HepG2 (cell line): ENCODE measurements around the gene NIP7. TPM values are rescaled to one million over a fixed set of nuclear protein-coding genes. Genes with fewer than 3 reads are reported as not detected.

Source experiments
- BATF2 ChIP-seq: sonication (generic); formaldehyde crosslinking; IDR thresholded peaks from 2 replicates; pipeline ENCODE4 v1.8.0; 2022; ENCODE audit warnings: mild to moderate bottlenecking, missing genetic modification reagents, moderate library complexity
- E2F2 ChIP-seq: sonication (generic); formaldehyde crosslinking; IDR thresholded peaks from 2 replicates; pipeline ENCODE4 v1.4.0; 2020; ENCODE audit warnings: missing genetic modification reagents, borderline replicate concordance
- HOXD1 ChIP-seq: sonication (generic); formaldehyde crosslinking; IDR thresholded peaks from 2 replicates; pipeline ENCODE4 v1.5.0; 2020; ENCODE audit warnings: missing genetic modification reagents
- NR2F6 ChIP-seq, 2 experiments: IDR thresholded peaks; 2 replicates each; pipeline ENCODE4 v1.6.1; 2016; ENCODE audit warnings: antibody characterized with exemption in 1 of 2, mild to moderate bottlenecking in 1 of 2
- PLRG1 ChIP-seq: fragments of 450-650 bp; conservative IDR thresholded peaks from 2 replicates; pipeline ENCODE4 v1.6.1; 2016
- RXRB ChIP-seq: IDR thresholded peaks from 2 replicates; pipeline ENCODE4 v1.6.1; 2016; ENCODE audit warnings: borderline replicate concordance, missing genetic modification reagents, missing compliant biosample characterization
- SNAI1 ChIP-seq: sonication (generic); formaldehyde crosslinking; IDR thresholded peaks from 2 replicates; pipeline ENCODE4 v1.5.0; 2020; ENCODE audit warnings: mild to moderate bottlenecking, missing genetic modification reagents, borderline replicate concordance
- SYNCRIP ChIP-seq: fragments of 200-400 bp; formaldehyde crosslinking; IDR thresholded peaks from 2 replicates; pipeline ENCODE4 v1.6.1; 2018; ENCODE audit warnings: mild to moderate bottlenecking, low read depth, low read length; ENCODE audit not compliant: insufficient read depth
- TEF ChIP-seq: sonication (generic); formaldehyde crosslinking; IDR thresholded peaks from 2 replicates; pipeline ENCODE4 v1.5.0; 2020; ENCODE audit warnings: missing genetic modification reagents
- TMF1 ChIP-seq: sonication (generic); formaldehyde crosslinking; IDR thresholded peaks from 2 replicates; pipeline ENCODE4 v1.8.1; 2022; ENCODE audit warnings: low read depth, missing genetic modification reagents
- ZNF503 ChIP-seq: sonication (generic); formaldehyde crosslinking; IDR thresholded peaks from 2 replicates; pipeline ENCODE4 v1.4.0; 2020; ENCODE audit warnings: missing genetic modification reagents
- ZNF546 ChIP-seq: sonication (generic); formaldehyde crosslinking; conservative IDR thresholded peaks from 2 replicates; pipeline ENCODE4 v1.8.1; 2023; ENCODE audit warnings: mild to moderate bottlenecking, missing genetic modification reagents
- ZNF609 ChIP-seq: sonication (generic); formaldehyde crosslinking; IDR thresholded peaks from 2 replicates; pipeline ENCODE4 v1.4.0; 2020; ENCODE audit warnings: mild to moderate bottlenecking, missing genetic modification reagents, borderline replicate concordance
- ZNF749 ChIP-seq: sonication (generic); formaldehyde crosslinking; IDR thresholded peaks from 2 replicates; pipeline ENCODE4 v1.8.0; 2022; ENCODE audit warnings: mild to moderate bottlenecking, missing genetic modification reagents, moderate library complexity, borderline replicate concordance
- ZSCAN20 ChIP-seq: sonication (generic); formaldehyde crosslinking; IDR thresholded peaks from 2 replicates; pipeline ENCODE4 v1.4.0; 2020; ENCODE audit warnings: missing genetic modification reagents, mild to moderate bottlenecking, borderline replicate concordance
- ZXDC ChIP-seq: sonication (generic); formaldehyde crosslinking; IDR thresholded peaks from 2 replicates; pipeline ENCODE4 v1.5.0; 2020; ENCODE audit warnings: mild to moderate bottlenecking, missing genetic modification reagents
- polyA plus RNA-seq, 8 experiments: library from polyadenylated mRNA; depleted of rRNA in 3 of 8; stranded (reverse) in 7 of 8; unstranded in 1 of 8; fragments of >200 nt; fragmentation: Illumina TruSeq in 4 of 8; extraction: Trizol in 4 of 8; gene quantifications; 2 replicates each; pipeline versions ENCODE4 v1.2.1 to v1.2.3, GENCODE V29; 2011 to 2016; ENCODE audit warnings: low read depth in 4 of 8, missing spikeins in 1 of 8, mixed read lengths in 1 of 8; ENCODE audit not compliant: insufficient read depth in 1 of 8
- total RNA-seq, 5 experiments: library from RNA; depleted of rRNA; stranded (reverse); fragments of >200 nt; fragmentation: Illumina TruSeq; extraction: Trizol; gene quantifications; 2 replicates each; pipeline ENCODE4 v1.2.3, GENCODE V29; 2016; ENCODE audit warnings: low read depth in 1 of 5

The NIP7 gene
- total and polyA plus RNA-seq, 2 of the 13 experiments (the other 11 are each of a cell fraction or from before 2014, with no cell fraction given): 15.3 to 114 TPM

GRCh38 chr16:69350536-69351133 lies 11.1 kb downstream of the NIP7 start (continued):
- TF ChIP-seq HOXD1 (CRISPR knock-in tag) (no peak), ZNF546 (CRISPR knock-in tag) (no peak), ZNF749 (CRISPR knock-in tag) (no peak), ZNF503 (peak; percentile 61; the same call in 1 of the 2 replicates), RXRB (0 out of 2 replicates have a peak, but pooled peaks have one; percentile 11), ZSCAN20 (no peak), TEF (no peak), PLRG1 (no peak), NR2F6 (IDR thresholded peaks at IDR 0.05) (peak; percentile 84), NR2F6 (CRISPR knock-in tag; IDR thresholded peaks at IDR 0.05) (0 out of 2 replicates have a peak, but pooled peaks have one; percentile 9), ZXDC (CRISPR knock-in tag) (no peak), TMF1 (CRISPR knock-in tag) (no peak), E2F2 (no peak), ZNF609 (peak; percentile 62; the same call in 1 of the 2 replicates), SNAI1 (0 out of 2 replicates have a peak, but pooled peaks have one; percentile 6), BATF2 (CRISPR knock-in tag) (no peak), SYNCRIP (no peak)
